HepG2 (cell line): ENCODE data around the gene GOLPH3. TPM values are rescaled to one million over a fixed set of nuclear protein-coding genes. Genes with fewer than 3 reads are reported as not detected.
"Not testable (repeated sequence)": the region's sequence is repeated elsewhere in the genome, so short reads cannot be mapped to it uniquely, and the experiment has no call there.

Experiments used
- ATAC-seq: fragments of 200-7000 bp; cut with Tn5 transposase; 3 replicates; pipeline ENCODE4 v1.9.1; 2020; ENCODE audit warnings: mild to moderate bottlenecking, moderate library complexity
- BruUV-seq: library from RNA; stranded (reverse); fragments of 400-500 nt; replicated peaks from 2 replicates; lab custom pipeline; 2021; lab: Mats Ljungman, UMichigan
- CTCF ChIA-PET: fragments of 300-600 bp; formaldehyde crosslinking; extraction: SDS; loops from one replicate; lab custom pipeline; 2021; ENCODE audit warnings: low total read pairs, inconsistent platforms, low intra/inter-chr PET ratio; lab: Yijun Ruan, JAX
- POLR2A ChIA-PET: fragments of 350-600 bp; sonication (Branson Sonifier 250); formaldehyde crosslinking; loops from one replicate; lab custom pipeline; 2020; ENCODE audit warnings: antibody characterized with exemption, inconsistent platforms; lab: Yijun Ruan, JAX
- DNase-seq: peaks from one replicate; pipeline ENCODE4 v3.0.0-alpha.2; 2015; ENCODE audit warnings: low spot score
- FAIRE-seq: peaks from 3 replicates; lab custom pipeline; 2011; peaks lifted over from hg19 to GRCh38; lab: Jason Lieb, UNC
- H2AFZ ChIP-seq: one replicate; pipeline ENCODE4 v1.6.1; 2011; ENCODE audit warnings: low read length, inconsistent platforms
- H3K27ac ChIP-seq: fragments of 300-600 bp; 3 replicates; pipeline ENCODE4 v1.8.0; 2011; ENCODE audit warnings: mixed run types, mild to moderate bottlenecking, mixed read lengths, low read length, inconsistent platforms; ENCODE audit not compliant: insufficient read depth; ENCODE audit errors: extremely low read length
- H3K27me3 ChIP-seq, 2 experiments: fragments of 200-600 bp in 1 of 2; 2 replicates in 1 of 2; 3 replicates in 1 of 2; pipeline versions ENCODE4 v1.6.0 to v1.8.0; 2011; ENCODE audit warnings: low read length in 2 of 2, mild to moderate bottlenecking in 2 of 2, moderate library complexity in 2 of 2, inconsistent platforms in 1 of 2; ENCODE audit not compliant: insufficient read depth in 2 of 2, control insufficient read depth in 1 of 2
- H3K36me3 ChIP-seq, 2 experiments: fragments of 200-600 bp in 1 of 2; replicated peaks in 1 of 2; 2 replicates in 1 of 2; 3 replicates in 1 of 2; pipeline versions ENCODE4 v1.5.1 to v1.8.0; 2011; ENCODE audit warnings: low read length in 2 of 2, inconsistent platforms in 1 of 2; ENCODE audit not compliant: insufficient read depth in 2 of 2, control insufficient read depth in 1 of 2
- H3K4me1 ChIP-seq: 2 replicates; pipeline ENCODE4 v1.5.1; 2012; ENCODE audit warnings: low read length, inconsistent platforms; ENCODE audit not compliant: insufficient read depth
- H3K4me2 ChIP-seq: 2 replicates; pipeline ENCODE4 v1.6.0; 2011; ENCODE audit warnings: low read depth, low read length, inconsistent platforms
- H3K4me3 ChIP-seq, 3 experiments: fragments of 200-600 bp in 1 of 3; sonication (generic), shearing (Covaris generic) in 1 of 3; replicated peaks in 1 of 3; 2 replicates each; pipeline ENCODE4 v1.5.1; 2011 to 2016; ENCODE audit warnings: low read length in 3 of 3, inconsistent platforms in 2 of 3, low read depth in 2 of 3, mild to moderate bottlenecking in 2 of 3, control low read depth in 1 of 3, mixed read lengths in 1 of 3; ENCODE audit not compliant: insufficient read depth in 1 of 3
- H3K79me2 ChIP-seq: one replicate; pipeline ENCODE4 v1.6.1; 2011; ENCODE audit warnings: low read length, inconsistent platforms; ENCODE audit not compliant: insufficient read depth
- H3K9ac ChIP-seq: 2 replicates; pipeline ENCODE4 v1.6.0; 2011; ENCODE audit warnings: mild to moderate bottlenecking, low read depth, low read length, inconsistent platforms; ENCODE audit not compliant: insufficient read depth
- H3K9me3 ChIP-seq: 2 replicates; pipeline ENCODE4 v1.5.1; 2012; ENCODE audit warnings: mild to moderate bottlenecking, low read length
- H4K20me1 ChIP-seq: 2 replicates; pipeline ENCODE4 v1.6.0; 2011; ENCODE audit warnings: inconsistent platforms, mild to moderate bottlenecking, low read length, moderate library complexity; ENCODE audit not compliant: insufficient read depth
- CCAR2 ChIP-seq: fragments of 200-400 bp; formaldehyde crosslinking; optimal IDR thresholded peaks from 2 replicates; pipeline ENCODE3; 2018; ENCODE audit warnings: low read depth, mild to moderate bottlenecking, low read length, moderate library complexity
- HNF4A ChIP-seq: sonication (generic); formaldehyde crosslinking; IDR thresholded peaks from 2 replicates; pipeline ENCODE4 v1.4.0; 2020; ENCODE audit warnings: missing genetic modification reagents
- WGBS: methylation state at CpG from one replicate; pipeline ENCODE4 v1.1.6; 2017; ENCODE audit warnings: low lambda C conversion rate; 5-methylcytosine and 5-hydroxymethylcytosine counted together
- in situ Hi-C: cut with HindIII; loops from 2 replicates; pipeline ENCODE4 v1.10.0; 2017; ENCODE audit warnings: low pct_unique_long_range_greater_than_20kb; ENCODE audit not compliant: extremely low pct_ligation_motif_present
- intact Hi-C: fragments of 100-400 bp; cut with micrococcal nuclease; formaldehyde crosslinking; loops from one replicate; pipeline ENCODE4 v1.10.0; 2022; ENCODE audit not compliant: unreplicated experiment
- polyA plus RNA-seq, 8 experiments: library from polyadenylated mRNA; depleted of rRNA in 3 of 8; stranded (reverse) in 7 of 8; unstranded in 1 of 8; fragments of >200 nt; fragmentation: Illumina TruSeq in 4 of 8; extraction: Trizol in 4 of 8; gene quantifications; 2 replicates each; pipeline versions ENCODE4 v1.2.1 to v1.2.3, GENCODE V29; 2011 to 2016; ENCODE audit warnings: low read depth in 4 of 8, missing spikeins in 1 of 8, mixed read lengths in 1 of 8; ENCODE audit not compliant: insufficient read depth in 1 of 8
- total RNA-seq, 5 experiments: library from RNA; depleted of rRNA; stranded (reverse); fragments of >200 nt; fragmentation: Illumina TruSeq; extraction: Trizol; gene quantifications; 2 replicates each; pipeline ENCODE4 v1.2.3, GENCODE V29; 2016; ENCODE audit warnings: low read depth in 1 of 5
- TF ChIP-seq, protein P1 (sequence below): sonication (generic); formaldehyde crosslinking; IDR thresholded peaks from one replicate; pipeline ENCODE4 v1.5.1; 2020; ENCODE audit warnings: mild to moderate bottlenecking, missing genetic modification reagents; ENCODE audit errors: not compliant biosample characterization

GOLPH3 gene
- total and polyA plus RNA-seq, 2 of the 13 experiments (the other 11 are each of a cell fraction or from before 2014, with no cell fraction given): 59.5 to 84.5 TPM

DNA sequence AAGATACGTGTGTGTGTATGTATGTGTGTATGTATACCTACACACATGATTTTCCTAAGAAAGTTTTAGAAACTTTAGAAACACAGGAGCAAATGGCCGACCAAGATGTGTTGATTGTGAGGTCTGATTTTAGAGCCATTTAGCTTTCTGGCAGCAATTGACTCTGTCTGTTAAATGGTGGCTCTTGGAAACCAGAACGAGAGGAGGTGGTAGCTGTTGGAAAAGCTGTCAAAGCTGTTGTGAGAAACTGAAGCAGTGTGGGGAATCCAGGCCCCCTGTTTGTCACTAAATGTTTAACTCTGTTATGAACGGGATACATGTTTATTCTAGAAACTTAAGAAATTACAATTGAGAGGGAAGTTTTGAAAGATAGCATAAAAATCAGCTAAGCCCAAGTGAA lies 91.4 kb downstream of the GOLPH3 start (continued):
- TF ChIP-seq, protein P1, sequence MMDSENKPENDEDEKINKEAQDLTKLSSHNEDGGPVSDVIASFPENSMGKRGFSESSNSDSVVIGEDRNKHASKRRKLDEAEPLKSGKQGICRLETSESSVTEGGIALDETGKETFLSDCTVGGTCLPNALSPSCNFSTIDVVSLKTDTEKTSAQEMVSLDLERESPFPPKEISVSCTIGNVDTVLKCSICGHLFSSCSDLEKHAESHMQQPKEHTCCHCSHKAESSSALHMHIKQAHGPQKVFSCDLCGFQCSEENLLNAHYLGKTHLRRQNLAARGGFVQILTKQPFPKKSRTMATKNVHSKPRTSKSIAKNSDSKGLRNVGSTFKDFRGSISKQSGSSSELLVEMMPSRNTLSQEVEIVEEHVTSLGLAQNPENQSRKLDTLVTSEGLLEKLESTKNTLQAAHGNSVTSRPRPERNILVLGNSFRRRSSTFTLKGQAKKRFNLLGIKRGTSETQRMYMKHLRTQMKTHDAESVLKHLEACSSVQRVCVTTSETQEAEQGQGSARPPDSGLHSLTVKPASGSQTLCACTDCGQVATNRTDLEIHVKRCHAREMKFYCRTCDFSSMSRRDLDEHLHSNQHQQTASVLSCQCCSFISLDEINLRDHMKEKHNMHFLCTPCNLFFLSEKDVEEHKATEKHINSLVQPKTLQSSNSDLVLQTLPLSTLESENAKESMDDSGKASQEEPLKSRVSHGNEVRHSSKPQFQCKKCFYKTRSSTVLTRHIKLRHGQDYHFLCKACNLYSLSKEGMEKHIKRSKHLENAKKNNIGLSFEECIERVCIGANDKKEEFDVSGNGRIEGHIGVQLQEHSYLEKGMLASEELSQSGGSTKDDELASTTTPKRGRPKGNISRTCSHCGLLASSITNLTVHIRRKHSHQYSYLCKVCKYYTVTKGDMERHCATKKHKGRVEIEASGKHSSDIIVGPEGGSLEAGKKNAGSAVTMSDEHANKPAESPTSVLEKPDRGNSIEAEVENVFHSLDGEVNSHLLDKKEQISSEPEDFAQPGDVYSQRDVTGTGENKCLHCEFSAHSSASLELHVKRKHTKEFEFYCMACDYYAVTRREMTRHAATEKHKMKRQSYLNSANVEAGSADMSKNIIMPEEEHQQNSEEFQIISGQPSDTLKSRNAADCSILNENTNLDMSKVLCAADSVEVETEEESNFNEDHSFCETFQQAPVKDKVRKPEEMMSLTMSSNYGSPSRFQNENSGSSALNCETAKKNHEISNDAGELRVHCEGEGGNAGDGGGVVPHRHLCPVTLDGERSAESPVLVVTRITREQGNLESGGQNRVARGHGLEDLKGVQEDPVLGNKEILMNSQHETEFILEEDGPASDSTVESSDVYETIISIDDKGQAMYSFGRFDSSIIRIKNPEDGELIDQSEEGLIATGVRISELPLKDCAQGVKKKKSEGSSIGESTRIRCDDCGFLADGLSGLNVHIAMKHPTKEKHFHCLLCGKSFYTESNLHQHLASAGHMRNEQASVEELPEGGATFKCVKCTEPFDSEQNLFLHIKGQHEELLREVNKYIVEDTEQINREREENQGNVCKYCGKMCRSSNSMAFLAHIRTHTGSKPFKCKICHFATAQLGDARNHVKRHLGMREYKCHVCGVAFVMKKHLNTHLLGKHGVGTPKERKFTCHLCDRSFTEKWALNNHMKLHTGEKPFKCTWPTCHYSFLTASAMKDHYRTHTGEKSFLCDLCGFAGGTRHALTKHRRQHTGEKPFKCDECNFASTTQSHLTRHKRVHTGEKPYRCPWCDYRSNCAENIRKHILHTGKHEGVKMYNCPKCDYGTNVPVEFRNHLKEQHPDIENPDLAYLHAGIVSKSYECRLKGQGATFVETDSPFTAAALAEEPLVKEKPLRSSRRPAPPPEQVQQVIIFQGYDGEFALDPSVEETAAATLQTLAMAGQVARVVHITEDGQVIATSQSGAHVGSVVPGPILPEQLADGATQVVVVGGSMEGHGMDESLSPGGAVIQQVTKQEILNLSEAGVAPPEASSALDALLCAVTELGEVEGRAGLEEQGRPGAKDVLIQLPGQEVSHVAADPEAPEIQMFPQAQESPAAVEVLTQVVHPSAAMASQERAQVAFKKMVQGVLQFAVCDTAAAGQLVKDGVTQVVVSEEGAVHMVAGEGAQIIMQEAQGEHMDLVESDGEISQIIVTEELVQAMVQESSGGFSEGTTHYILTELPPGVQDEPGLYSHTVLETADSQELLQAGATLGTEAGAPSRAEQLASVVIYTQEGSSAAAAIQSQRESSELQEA (CRISPR knock-in tag): no peak
- TF ChIP-seq CCAR2: no peak
- TF ChIP-seq HNF4A: no peak

GRCh38 chr5:32080565-32080964 lies 93.6 kb downstream of the GOLPH3 start:
- ATAC-seq, H4K20me1 ChIP-seq, H3K4me1 ChIP-seq, H3K36me3 ChIP-seq, FAIRE-seq, H3K4me3 ChIP-seq, intact Hi-C loops, H3K79me2 ChIP-seq, H3K27ac ChIP-seq, DNase-seq, H3K4me2 ChIP-seq, H3K9ac ChIP-seq, in situ Hi-C loops, POLR2A ChIA-PET, H3K9me3 ChIP-seq, BruUV-seq, H3K27me3 ChIP-seq, CTCF ChIA-PET, H2AFZ ChIP-seq: not testable (repeated sequence)
- 95% methylated on average over 1 of the region's 1 CpG for WGBS

- H3K79me2 ChIP-seq, POLR2A ChIA-PET: not testable (repeated sequence)
- 63% methylated on average over 6 of the region's 6 CpGs for WGBS
These were observed 95.3 kb downstream of the GOLPH3 start for GRCh38 chr5:32078855-32079254.

More at GRCh38 chr5:32078855-32079254, 95.3 kb downstream of the GOLPH3 start:
- FAIRE-seq, H3K36me3 ChIP-seq, ATAC-seq, BruUV-seq, H3K9me3 ChIP-seq, H4K20me1 ChIP-seq, H3K9ac ChIP-seq, H3K4me1 ChIP-seq, H3K4me2 ChIP-seq, H2AFZ ChIP-seq, CTCF ChIA-PET, H3K27ac ChIP-seq, DNase-seq, H3K27me3 ChIP-seq, H3K4me3 ChIP-seq: not testable (repeated sequence)
- intact Hi-C loops: loop anchor here (5.0 kb wide), 1 partner anchor 497 kb away; no protein-coding TSS in a partner anchor
- in situ Hi-C loops: loop anchor here (10.0 kb wide), 1 partner anchor 254 kb away; no protein-coding TSS in a partner anchor
